Gastroesophageal sphincter (tissue), 4 donors: ENCODE measurements around the gene IQSEC3. TPM values are rescaled to one million over a fixed set of nuclear protein-coding genes. Genes with fewer than 3 reads are reported as not detected.
A peak's percentile ranks its signal among the peaks of the same experiment; 100 is the strongest.
"Not testable (repeated sequence)": the region's sequence is repeated elsewhere in the genome, so short reads cannot be mapped to it uniquely, and the experiment has no call there.

Experiments used
- ATAC-seq: fragments of 150-250 bp; one replicate; pipeline ENCODE4 v1.9.1; 2016; ENCODE audit warnings: mild to moderate bottlenecking, moderate library complexity
- H3K27ac ChIP-seq, 4 donors: fragments of 200-600 bp; sonication (generic) in 3 of 4; 1 replicate in 3 of 4; 2 replicates in 1 of 4; pipeline ENCODE4 v1.5.1; 2016 to 2019
- H3K27me3 ChIP-seq: fragments of 200-600 bp; sonication (generic); one replicate; pipeline ENCODE4 v1.5.1; 2019
- H3K36me3 ChIP-seq, 2 donors: fragments of 200-600 bp; sonication (generic); one replicate each; pipeline ENCODE4 v1.5.1; 2019; ENCODE audit warnings: control low read depth in 1 of 2
- H3K4me1 ChIP-seq, 3 donors: fragments of 200-600 bp; sonication (generic); 1 replicate in 2 of 3; 2 replicates in 1 of 3; pipeline ENCODE4 v1.5.1; 2016 to 2019; ENCODE audit warnings: control low read depth in 2 of 3
- H3K4me3 ChIP-seq, 2 donors: fragments of 200-600 bp; sonication (generic); one replicate each; pipeline ENCODE4 v1.5.1; 2019; ENCODE audit warnings: mild to moderate bottlenecking in 1 of 2, moderate library complexity in 1 of 2
- H3K9me3 ChIP-seq, 3 donors: fragments of 200-600 bp; sonication (generic); one replicate each; pipeline ENCODE4 v1.5.1; 2017 to 2019; ENCODE audit warnings: control low read depth in 2 of 3
- EP300 ChIP-seq: sonication (generic); formaldehyde crosslinking; IDR thresholded peaks from one replicate; pipeline ENCODE4 v1.6.1; 2017; ENCODE audit warnings: antibody characterized with exemption, mild to moderate bottlenecking
- POLR2A ChIP-seq, 2 donors: fragments of 450-650 bp; IDR thresholded peaks; one replicate each; pipeline ENCODE4 v1.6.1; 2017; ENCODE audit warnings: antibody characterized with exemption in 2 of 2, mild to moderate bottlenecking in 2 of 2, moderate library complexity in 1 of 2
- POLR2AphosphoS5 ChIP-seq: sonication (generic); formaldehyde crosslinking; IDR thresholded peaks from one replicate; pipeline ENCODE4 v1.6.1; 2017; ENCODE audit warnings: antibody characterized with exemption
- WGBS, 2 donors: methylation state at CpG; one replicate each; pipeline ENCODE4 v1.1.5; 2018; ENCODE audit warnings: low coverage in 1 of 2; 5-methylcytosine and 5-hydroxymethylcytosine counted together
- total RNA-seq, 4 donors: library from RNA; depleted of rRNA; stranded (reverse); fragments of >200 nt; gene quantifications; one replicate each; pipeline ENCODE4 v1.1.0, GENCODE V29; 2016
- TF ChIP-seq, protein P1 (sequence below), 4 experiments: fragments of 200-600 bp in 2 of 4; fragments of 450-650 bp in 2 of 4; sonication (generic) in 1 of 4; IDR thresholded peaks; one replicate each; pipeline ENCODE4 v1.5.1; 2017 to 2019; ENCODE audit warnings: antibody characterized with exemption in 4 of 4, mild to moderate bottlenecking in 2 of 4, moderate library complexity in 2 of 4

IQSEC3 gene
- total RNA-seq, 4 donors from 2014 or later: 0.07 to 2.4 (median 0.57) TPM

DNA sequence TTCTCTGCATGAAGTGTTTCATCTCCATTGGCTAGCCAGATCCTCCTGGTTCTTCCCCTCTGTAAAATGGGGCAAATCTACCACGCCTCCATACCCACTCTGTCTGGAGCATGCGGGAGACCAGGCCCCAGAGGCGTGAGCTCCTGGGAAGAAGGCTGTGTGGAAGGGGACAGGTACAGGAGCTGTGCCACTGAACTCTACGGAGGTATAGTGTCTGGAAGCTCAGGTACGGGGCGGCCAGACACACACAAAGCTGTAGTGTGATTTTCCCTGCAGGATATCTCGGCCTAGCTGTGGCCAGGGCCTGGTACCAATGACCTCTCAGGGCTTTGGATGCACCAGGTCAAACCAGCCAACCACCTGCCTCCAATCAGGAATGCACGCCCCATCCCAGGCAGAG, 10.0 kb downstream of the IQSEC3 start:
- 93 to 100% methylated on average over 4 to 6 of the region's 8 CpGs for WGBS, 2 donors
- not testable (repeated sequence) for H3K36me3 ChIP-seq, H3K27ac ChIP-seq, ATAC-seq, H3K4me1 ChIP-seq, H3K4me3 ChIP-seq, H3K9me3 ChIP-seq
- peaks cover 72% of the 10 kb centered on the region for H3K27me3 ChIP-seq

DNA sequence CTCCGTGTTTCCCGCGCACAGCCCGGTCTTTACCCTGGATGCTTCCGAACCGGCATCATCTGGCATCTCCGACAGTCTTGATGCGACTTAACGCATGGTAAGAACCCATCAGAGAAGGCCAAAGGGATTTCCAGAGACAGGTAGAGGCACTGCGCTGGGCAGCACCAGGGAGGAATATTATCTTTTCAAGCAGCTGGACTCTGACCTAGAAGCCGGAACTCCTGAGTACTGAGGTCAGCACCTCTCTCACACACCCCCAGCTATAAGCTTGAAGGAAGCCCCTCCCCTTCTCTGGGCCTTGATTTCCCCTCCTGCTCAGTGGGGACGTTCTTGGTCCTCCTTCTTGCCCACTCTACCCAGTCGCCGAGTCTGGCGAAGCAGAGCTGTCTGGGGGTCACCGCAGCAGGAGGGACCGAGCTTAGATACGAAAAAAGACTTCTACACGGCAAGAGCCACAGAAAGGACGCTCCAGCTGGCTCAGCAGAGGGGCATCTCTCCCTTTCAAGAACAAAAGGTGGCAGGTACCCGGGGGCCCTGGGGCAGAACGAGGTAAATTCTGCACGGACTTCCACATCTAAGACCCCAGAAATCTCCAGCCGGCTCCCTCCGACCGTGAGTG, 10.6 kb downstream of the IQSEC3 start:
- H3K27me3 ChIP-seq: peaks cover 77% of the 10 kb centered on the region
- ATAC-seq: peak; percentile 14
- H3K9me3 ChIP-seq, H3K4me1 ChIP-seq, H3K36me3 ChIP-seq, H3K27ac ChIP-seq, H3K4me3 ChIP-seq: not testable (repeated sequence)
- WGBS, 2 donors: 73 to 81% methylated on average over 10 of the region's 26 CpGs

GRCh38 chr12:77769-78383, 11.3 kb downstream of the IQSEC3 start:
- not testable (repeated sequence) for H3K4me1 ChIP-seq, H3K27ac ChIP-seq, H3K9me3 ChIP-seq, H3K36me3 ChIP-seq
- peak; percentile 25 for ATAC-seq
- H3K4me3 ChIP-seq: peak overlapping the region in 1 of 2 donors; percentile 35
- H3K27me3 ChIP-seq: peaks cover 84% of the 10 kb centered on the region
- WGBS, 2 donors: no CpG with 5 or more reads among the region's 82 CpGs

- H3K4me1 ChIP-seq: no peaks in the 10 kb centered on the region
- ATAC-seq: no peak
- H3K27ac ChIP-seq: no peak overlapping the region
- no peaks in the 10 kb centered on the region for H3K9me3 ChIP-seq
- no peak overlapping the region for H3K4me3 ChIP-seq
- WGBS, 2 donors: 100% methylated on average over 2 of the region's 5 CpGs; no CpG with 5 or more reads in 1 of the 2 donors
- TF ChIP-seq, protein P1, sequence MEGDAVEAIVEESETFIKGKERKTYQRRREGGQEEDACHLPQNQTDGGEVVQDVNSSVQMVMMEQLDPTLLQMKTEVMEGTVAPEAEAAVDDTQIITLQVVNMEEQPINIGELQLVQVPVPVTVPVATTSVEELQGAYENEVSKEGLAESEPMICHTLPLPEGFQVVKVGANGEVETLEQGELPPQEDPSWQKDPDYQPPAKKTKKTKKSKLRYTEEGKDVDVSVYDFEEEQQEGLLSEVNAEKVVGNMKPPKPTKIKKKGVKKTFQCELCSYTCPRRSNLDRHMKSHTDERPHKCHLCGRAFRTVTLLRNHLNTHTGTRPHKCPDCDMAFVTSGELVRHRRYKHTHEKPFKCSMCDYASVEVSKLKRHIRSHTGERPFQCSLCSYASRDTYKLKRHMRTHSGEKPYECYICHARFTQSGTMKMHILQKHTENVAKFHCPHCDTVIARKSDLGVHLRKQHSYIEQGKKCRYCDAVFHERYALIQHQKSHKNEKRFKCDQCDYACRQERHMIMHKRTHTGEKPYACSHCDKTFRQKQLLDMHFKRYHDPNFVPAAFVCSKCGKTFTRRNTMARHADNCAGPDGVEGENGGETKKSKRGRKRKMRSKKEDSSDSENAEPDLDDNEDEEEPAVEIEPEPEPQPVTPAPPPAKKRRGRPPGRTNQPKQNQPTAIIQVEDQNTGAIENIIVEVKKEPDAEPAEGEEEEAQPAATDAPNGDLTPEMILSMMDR (IDR thresholded peaks at IDR 0.05): no peak
- TF ChIP-seq EP300 (no peak), POLR2A (IDR thresholded peaks at IDR 0.05) (no peak), POLR2AphosphoS5 (no peak)
- peaks cover 90% of the 10 kb centered on the region for H3K27me3 ChIP-seq
- no peaks in the 10 kb centered on the region for H3K36me3 ChIP-seq
These were observed 12.4 kb downstream of the IQSEC3 start for GRCh38 chr12:78981-79380.

- ATAC-seq: no peak
- WGBS, 2 donors: 65 to 85% methylated on average over 5 to 6 of the region's 6 CpGs
- Histone ChIP-seq H3K27me3 (peaks cover 88% of the 10 kb centered on the region), H3K9me3 (no peaks in the 10 kb centered on the region), H3K27ac (no peak overlapping the region), H3K4me1 (no peaks in the 10 kb centered on the region), H3K36me3 (no peaks in the 10 kb centered on the region), H3K4me3 (no peak overlapping the region)
- TF ChIP-seq EP300 (no peak), POLR2AphosphoS5 (no peak)
These were observed 14.2 kb downstream of the IQSEC3 start for GRCh38 chr12:80681-81190.

DNA sequence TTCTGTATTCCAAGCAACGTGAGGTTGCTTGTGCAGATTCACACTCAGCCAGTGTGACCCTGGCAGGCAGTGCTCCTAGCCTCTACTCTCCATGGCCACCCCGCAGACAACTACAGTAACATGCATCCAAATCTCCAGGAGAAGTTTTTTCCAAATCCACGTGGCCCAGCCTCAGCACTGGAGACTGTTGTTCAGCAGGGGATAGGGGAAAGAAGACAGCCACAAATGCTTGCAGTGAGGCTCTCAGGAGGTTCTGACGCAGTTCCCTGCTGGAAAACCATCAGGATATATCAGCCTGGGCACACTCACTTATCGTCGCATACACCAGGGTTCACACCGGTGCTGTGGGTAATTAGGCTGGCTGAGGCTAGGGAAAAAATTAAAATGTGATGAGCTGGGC, 16.2 kb downstream of the IQSEC3 start:
- Histone ChIP-seq H3K9me3 (peaks cover 0 to 1% (median 0%) of the 10 kb centered on the region in 3 donors), H3K4me1 (no peaks in the 10 kb centered on the region), H3K4me3 (no peak overlapping the region), H3K36me3 (no peaks in the 10 kb centered on the region), H3K27ac (no peak overlapping the region), H3K27me3 (peaks cover 82% of the 10 kb centered on the region)
- TF ChIP-seq POLR2A (IDR thresholded peaks at IDR 0.05): no peak
- 62 to 72% methylated on average over 3 to 6 of the region's 7 CpGs for WGBS, 2 donors
- ATAC-seq: no peak

DNA sequence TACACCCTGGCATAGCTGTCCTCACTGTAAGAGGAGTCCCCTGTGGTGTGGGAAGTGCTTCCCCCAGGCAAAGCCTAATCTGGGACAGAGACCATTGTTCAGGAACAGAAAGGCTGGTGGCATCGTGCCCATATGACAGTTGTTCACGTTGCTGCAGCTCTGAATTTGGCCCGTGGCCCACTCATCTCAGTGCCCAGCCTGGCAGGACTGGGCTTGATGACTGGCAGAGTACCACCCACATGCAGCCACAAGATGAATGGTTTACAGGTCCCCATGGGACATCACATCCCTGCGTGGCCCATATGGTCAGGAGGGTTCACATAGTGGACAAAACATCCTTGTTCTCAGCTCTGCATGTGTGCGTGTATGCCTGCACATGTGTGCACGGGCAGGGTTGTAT, 17.5 kb downstream of the IQSEC3 start:
- Histone ChIP-seq H3K4me3 (no peak overlapping the region), H3K4me1 (no peaks in the 10 kb centered on the region), H3K27ac (no peak overlapping the region), H3K9me3 (peaks cover 0 to 13% (median 0%) of the 10 kb centered on the region in 3 donors), H3K27me3 (peaks cover 69% of the 10 kb centered on the region), H3K36me3 (no peaks in the 10 kb centered on the region)
- ATAC-seq: no peak
- TF ChIP-seq EP300: no peak
- TF ChIP-seq, protein P1 (IDR thresholded peaks at IDR 0.05): no peak
- TF ChIP-seq POLR2AphosphoS5: no peak
- TF ChIP-seq POLR2A (IDR thresholded peaks at IDR 0.05): no peak
- 83 to 93% methylated on average over 1 to 2 of the region's 6 CpGs for WGBS, 2 donors
